Prostate gland (tissue), 2 donors: ENCODE data around the gene ARID3B.

Source experiments
- POLR2A ChIP-seq: fragments of 450-650 bp; IDR thresholded peaks from one replicate; pipeline ENCODE4 v1.6.1; 2016; ENCODE audit warnings: antibody characterized with exemption, mild to moderate bottlenecking
- POLR2AphosphoS5 ChIP-seq: sonication (generic); formaldehyde crosslinking; IDR thresholded peaks from one replicate; pipeline ENCODE4 v1.6.1; 2017; ENCODE audit warnings: antibody characterized with exemption
- TF ChIP-seq, protein P1 (sequence below), 4 experiments: fragments of 200-600 bp in 2 of 4; fragments of 450-650 bp in 2 of 4; sonication (generic) in 2 of 4; IDR thresholded peaks; 1 replicate in 3 of 4; 2 replicates in 1 of 4; pipeline ENCODE4 v1.5.1; 2016 to 2019; ENCODE audit warnings: antibody characterized with exemption in 4 of 4, mild to moderate bottlenecking in 2 of 4, moderate library complexity in 2 of 4

DNA sequence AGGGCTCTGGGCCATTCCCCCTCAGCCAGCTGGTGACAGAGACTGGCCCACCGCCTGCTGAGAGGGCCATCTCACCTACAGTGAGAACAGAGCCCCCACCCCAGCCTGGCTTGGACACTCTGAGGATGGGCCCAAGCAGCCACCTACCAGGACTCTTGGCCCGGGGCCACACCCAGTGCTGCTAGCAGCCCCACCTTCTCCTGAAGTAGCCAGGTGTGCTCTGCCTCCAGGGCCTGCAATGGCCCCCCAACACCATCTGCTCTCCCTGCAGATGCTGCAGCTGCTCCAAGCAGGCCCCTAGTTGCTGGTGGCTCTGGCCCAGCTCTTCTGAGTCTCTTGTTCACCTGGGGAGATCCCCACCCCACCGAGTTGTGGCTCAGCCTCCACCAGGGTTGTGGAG, 67.8 kb downstream of the ARID3B start:
- no peak for TF ChIP-seq POLR2AphosphoS5
- TF ChIP-seq, protein P1, sequence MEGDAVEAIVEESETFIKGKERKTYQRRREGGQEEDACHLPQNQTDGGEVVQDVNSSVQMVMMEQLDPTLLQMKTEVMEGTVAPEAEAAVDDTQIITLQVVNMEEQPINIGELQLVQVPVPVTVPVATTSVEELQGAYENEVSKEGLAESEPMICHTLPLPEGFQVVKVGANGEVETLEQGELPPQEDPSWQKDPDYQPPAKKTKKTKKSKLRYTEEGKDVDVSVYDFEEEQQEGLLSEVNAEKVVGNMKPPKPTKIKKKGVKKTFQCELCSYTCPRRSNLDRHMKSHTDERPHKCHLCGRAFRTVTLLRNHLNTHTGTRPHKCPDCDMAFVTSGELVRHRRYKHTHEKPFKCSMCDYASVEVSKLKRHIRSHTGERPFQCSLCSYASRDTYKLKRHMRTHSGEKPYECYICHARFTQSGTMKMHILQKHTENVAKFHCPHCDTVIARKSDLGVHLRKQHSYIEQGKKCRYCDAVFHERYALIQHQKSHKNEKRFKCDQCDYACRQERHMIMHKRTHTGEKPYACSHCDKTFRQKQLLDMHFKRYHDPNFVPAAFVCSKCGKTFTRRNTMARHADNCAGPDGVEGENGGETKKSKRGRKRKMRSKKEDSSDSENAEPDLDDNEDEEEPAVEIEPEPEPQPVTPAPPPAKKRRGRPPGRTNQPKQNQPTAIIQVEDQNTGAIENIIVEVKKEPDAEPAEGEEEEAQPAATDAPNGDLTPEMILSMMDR (IDR thresholded peaks at IDR 0.05) = no peak
- no peak for TF ChIP-seq POLR2A
